ENCODE measurements around the gene BCAS3. TPM values are rescaled to one million over a fixed set of nuclear protein-coding genes. Genes with fewer than 3 reads are reported as not detected.

Gene BCAS3
- total RNA-seq, 2 experiments from 2014 or later, result 13.7 to 25.8 TPM

DNA sequence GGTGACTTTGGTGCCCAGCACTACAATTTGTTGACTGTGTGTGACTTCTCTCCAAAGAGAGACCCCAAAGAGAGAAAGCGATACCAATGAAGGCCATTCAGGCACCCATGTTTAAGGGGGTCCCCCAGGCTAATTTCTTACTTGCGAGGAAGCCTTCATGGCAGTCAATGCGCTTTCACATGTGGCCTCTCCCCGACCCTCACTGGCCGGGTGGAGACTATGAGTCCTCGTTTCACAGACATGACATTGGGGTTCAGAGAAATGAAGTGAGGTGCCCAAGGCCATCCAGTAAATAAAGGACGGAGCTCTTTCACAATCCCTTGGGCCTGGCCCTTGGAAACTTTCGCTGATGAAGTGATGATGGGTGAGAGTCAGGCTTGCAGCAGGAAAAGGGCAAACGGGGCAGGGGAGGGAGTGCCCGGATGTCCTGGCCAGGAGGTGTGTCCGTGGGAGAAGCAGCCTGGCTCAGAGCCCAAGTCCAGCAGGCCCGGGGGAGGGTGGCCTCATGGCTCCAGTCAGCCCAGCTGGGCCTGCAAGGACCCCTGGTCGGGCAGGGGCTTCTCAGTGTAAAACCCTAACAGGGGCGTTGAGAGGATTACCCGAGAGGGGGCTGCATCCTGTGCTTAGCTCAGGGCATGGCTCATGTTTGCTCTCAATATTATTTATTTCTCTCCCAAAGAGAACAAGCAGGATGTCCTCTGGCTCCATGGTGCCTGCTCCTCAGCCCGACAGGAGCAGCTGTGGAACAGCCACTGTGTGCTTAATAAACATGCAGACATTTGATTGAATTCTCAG is 736.7 kb downstream of the BCAS3 start:
- no peak overlapping the region for H3K27ac Mint-ChIP-seq
- DNase-seq (peak; percentile 37), ATAC-seq (no peak)
- peaks cover 12% of the 10 kb centered on the region for H3K4me1 Mint-ChIP-seq
- H3K9me3 Mint-ChIP-seq (ENCODE audit: low read depth), result no peaks in the 10 kb centered on the region
- CTCF ChIA-PET, result interaction anchor here (0.7 to 2.3 kb wide), 4 partner anchors 13 to 695 kb away, joined by 3 to 12 read pairs (median 4); no protein-coding TSS in a partner anchor
- H3K4me3 Mint-ChIP-seq, result no peak overlapping the region
- peaks cover 2% of the 10 kb centered on the region for H3K36me3 Mint-ChIP-seq
- H3K27me3 Mint-ChIP-seq, result peaks cover 34% of the 10 kb centered on the region

- H3K36me3 Mint-ChIP-seq, result peaks cover 2% of the 10 kb centered on the region
- peaks cover 10% of the 10 kb centered on the region for H3K4me1 Mint-ChIP-seq
- H3K9me3 Mint-ChIP-seq (ENCODE audit: low read depth), result no peaks in the 10 kb centered on the region
- H3K4me3 Mint-ChIP-seq, result no peak overlapping the region
- DNase-seq, result peak; percentile 25
- ATAC-seq, result no peak
- H3K27ac Mint-ChIP-seq, result no peak overlapping the region
- CTCF ChIA-PET, result no interaction called here
- H3K27me3 Mint-ChIP-seq, result peaks cover 34% of the 10 kb centered on the region
Observed at GRCh38 chr17:61414936-61415251, 737.2 kb downstream of the BCAS3 start.

DNA sequence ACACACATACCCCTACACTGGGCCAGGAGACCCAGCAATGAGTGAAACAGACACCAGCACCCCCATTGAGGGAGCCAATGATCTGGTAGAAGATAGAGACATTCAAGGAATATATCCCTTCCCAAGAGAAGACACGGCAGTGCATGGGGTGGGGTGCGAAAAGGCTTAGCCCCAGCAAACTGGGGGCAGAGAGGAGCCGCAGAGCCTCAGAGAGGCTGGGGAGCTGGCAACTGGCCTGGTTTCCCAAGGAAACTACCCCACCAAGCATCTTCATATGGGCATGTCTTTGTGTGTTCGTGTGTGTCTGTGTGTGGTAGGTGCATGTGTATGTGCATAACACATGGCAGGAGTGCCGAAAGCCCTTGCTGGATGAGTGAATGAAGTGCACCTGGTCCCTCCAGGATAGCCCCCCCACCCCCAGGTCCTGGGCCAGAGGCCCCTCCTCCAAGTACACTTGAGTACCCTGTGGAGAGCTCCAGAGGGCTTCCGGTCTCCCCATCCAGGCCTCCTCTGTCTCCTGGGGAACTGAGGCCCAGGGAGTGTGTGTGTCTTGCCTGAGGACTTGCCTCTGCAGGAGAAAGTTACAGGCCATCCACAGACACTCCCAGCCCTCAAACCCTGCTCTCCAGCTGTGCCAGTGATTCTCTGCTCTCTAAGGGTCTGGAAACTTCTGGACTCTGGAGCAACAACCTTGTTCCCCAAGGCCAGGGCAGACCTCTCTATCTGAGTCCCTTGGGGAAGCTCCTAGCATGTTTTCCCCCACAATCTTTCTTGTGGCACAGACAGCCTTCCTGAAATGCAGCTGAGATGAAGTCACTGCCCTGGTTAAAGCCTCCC is 737.9 kb downstream of the BCAS3 start:
- ATAC-seq (no peak), DNase-seq (peak; percentile 36)
- H3K36me3 Mint-ChIP-seq, result peaks cover 2% of the 10 kb centered on the region
- no peaks in the 10 kb centered on the region for H3K9me3 Mint-ChIP-seq (ENCODE audit: low read depth)
- H3K4me3 Mint-ChIP-seq, result no peak overlapping the region
- CTCF ChIA-PET, result interaction anchor here (0.6 to 0.9 kb wide), 3 partner anchors 46 to 190 kb away, joined by 3 read pairs; no protein-coding TSS in a partner anchor
- H3K27ac Mint-ChIP-seq, result no peak overlapping the region
- peaks cover 4% of the 10 kb centered on the region for H3K4me1 Mint-ChIP-seq
- H3K27me3 Mint-ChIP-seq, result peaks cover 32% of the 10 kb centered on the region

GRCh38 chr17:61416211-61416539 is 738.5 kb downstream of the BCAS3 start:
- DNase-seq (peak; percentile 37), ATAC-seq (no peak)
- no peak overlapping the region for H3K27ac Mint-ChIP-seq
- H3K4me3 Mint-ChIP-seq, result no peak overlapping the region
- peaks cover 3% of the 10 kb centered on the region for H3K4me1 Mint-ChIP-seq
- peaks cover 36% of the 10 kb centered on the region for H3K27me3 Mint-ChIP-seq
- CTCF ChIA-PET, result interaction anchor here (0.6 to 0.9 kb wide), 3 partner anchors 46 to 189 kb away, joined by 3 read pairs; no protein-coding TSS in a partner anchor
- H3K9me3 Mint-ChIP-seq (ENCODE audit: low read depth), result no peaks in the 10 kb centered on the region
- peaks cover 2% of the 10 kb centered on the region for H3K36me3 Mint-ChIP-seq

DNA sequence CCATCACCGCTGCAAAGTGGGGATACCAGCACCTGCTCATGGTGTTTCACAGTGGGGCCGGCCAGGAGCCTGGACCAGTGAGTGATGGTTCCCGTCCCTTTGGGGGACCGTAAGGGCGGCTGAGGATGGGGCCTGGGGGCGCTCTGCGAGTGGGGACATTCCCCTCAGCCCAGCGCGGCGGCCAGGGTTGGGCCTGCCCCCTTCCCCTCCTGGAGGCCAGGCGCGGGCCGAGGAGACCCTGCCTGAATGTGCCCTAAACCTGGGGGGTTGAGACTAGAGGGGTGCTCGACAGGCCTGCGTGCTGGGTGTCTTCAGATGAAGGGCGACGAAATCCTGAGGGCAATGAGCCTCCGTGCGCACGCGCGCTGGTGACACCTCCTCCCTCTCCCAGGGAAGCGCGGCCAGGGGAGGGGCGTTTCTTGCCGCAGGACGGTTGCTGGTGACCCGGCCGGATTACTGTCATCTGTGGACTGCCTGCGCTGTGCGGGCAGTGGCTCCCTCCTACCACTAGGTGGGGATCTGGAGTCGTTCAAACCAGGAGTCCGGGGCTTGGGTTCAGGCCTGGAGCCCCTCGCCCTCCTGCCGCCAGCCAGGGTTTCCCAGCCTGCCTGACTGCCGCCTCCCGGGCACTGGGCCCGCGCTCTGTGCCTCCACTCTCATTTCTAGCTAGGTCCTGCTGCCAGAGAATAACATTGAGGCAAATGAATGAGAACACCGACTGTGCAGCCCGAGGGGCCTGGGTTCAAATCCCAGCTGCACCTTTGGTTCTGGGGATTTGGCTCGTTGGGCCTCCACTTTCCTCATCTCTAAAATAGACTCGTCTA is 739.1 kb downstream of the BCAS3 start:
- Mint-ChIP-seq H3K9me3 (ENCODE audit: low read depth) (no peaks in the 10 kb centered on the region), H3K36me3 (peaks cover 2% of the 10 kb centered on the region), H3K27me3 (peaks cover 42% of the 10 kb centered on the region), H3K4me1 (no peaks in the 10 kb centered on the region), H3K27ac (no peak overlapping the region), H3K4me3 (no peak overlapping the region)
- CTCF ChIA-PET, result interaction anchor here (0.9 to 1.1 kb wide), 4 partner anchors 33 to 135 kb away, joined by 3 to 6 read pairs (median 3); no protein-coding TSS in a partner anchor
- ATAC-seq (peak; percentile 60), DNase-seq (peak; percentile 76)

GRCh38 chr17:61418449-61418848 is 740.8 kb downstream of the BCAS3 start:
- H3K27me3 Mint-ChIP-seq, result peaks cover 50% of the 10 kb centered on the region
- H3K4me3 Mint-ChIP-seq, result no peak overlapping the region
- DNase-seq (no peak), ATAC-seq (no peak)
- H3K36me3 Mint-ChIP-seq, result peaks cover 1% of the 10 kb centered on the region
- H3K27ac Mint-ChIP-seq, result no peak overlapping the region
- CTCF ChIA-PET, result no interaction called here
- no peaks in the 10 kb centered on the region for H3K4me1 Mint-ChIP-seq
- H3K9me3 Mint-ChIP-seq (ENCODE audit: low read depth), result no peaks in the 10 kb centered on the region

GRCh38 chr17:61419496-61420046 is 741.9 kb downstream of the BCAS3 start:
- ATAC-seq, result no peak
- no peaks in the 10 kb centered on the region for H3K9me3 Mint-ChIP-seq (ENCODE audit: low read depth)
- no peak overlapping the region for H3K4me3 Mint-ChIP-seq
- no peaks in the 10 kb centered on the region for H3K4me1 Mint-ChIP-seq
- CTCF ChIA-PET, result interaction anchor here (1.4 to 2.8 kb wide), 2 partner anchors 8 to 126 kb away, joined by 3 to 10 read pairs; no protein-coding TSS in a partner anchor
- H3K27ac Mint-ChIP-seq, result no peak overlapping the region
- no peaks in the 10 kb centered on the region for H3K36me3 Mint-ChIP-seq
- H3K27me3 Mint-ChIP-seq, result peaks cover 53% of the 10 kb centered on the region
- DNase-seq, result peak; percentile 26

GRCh38 chr17:61420052-61420451 is 742.4 kb downstream of the BCAS3 start:
- no peak for DNase-seq
- H3K4me3 Mint-ChIP-seq, result no peak overlapping the region
- H3K27me3 Mint-ChIP-seq, result peaks cover 53% of the 10 kb centered on the region
- ATAC-seq, result no peak
- H3K36me3 Mint-ChIP-seq, result no peaks in the 10 kb centered on the region
- H3K4me1 Mint-ChIP-seq, result no peaks in the 10 kb centered on the region
- H3K27ac Mint-ChIP-seq, result no peak overlapping the region
- CTCF ChIA-PET, result interaction anchor here (1.3 to 2.8 kb wide), 3 partner anchors 8 to 126 kb away, joined by 3 to 10 read pairs (median 3); no protein-coding TSS in a partner anchor
- no peaks in the 10 kb centered on the region for H3K9me3 Mint-ChIP-seq (ENCODE audit: low read depth)

DNA sequence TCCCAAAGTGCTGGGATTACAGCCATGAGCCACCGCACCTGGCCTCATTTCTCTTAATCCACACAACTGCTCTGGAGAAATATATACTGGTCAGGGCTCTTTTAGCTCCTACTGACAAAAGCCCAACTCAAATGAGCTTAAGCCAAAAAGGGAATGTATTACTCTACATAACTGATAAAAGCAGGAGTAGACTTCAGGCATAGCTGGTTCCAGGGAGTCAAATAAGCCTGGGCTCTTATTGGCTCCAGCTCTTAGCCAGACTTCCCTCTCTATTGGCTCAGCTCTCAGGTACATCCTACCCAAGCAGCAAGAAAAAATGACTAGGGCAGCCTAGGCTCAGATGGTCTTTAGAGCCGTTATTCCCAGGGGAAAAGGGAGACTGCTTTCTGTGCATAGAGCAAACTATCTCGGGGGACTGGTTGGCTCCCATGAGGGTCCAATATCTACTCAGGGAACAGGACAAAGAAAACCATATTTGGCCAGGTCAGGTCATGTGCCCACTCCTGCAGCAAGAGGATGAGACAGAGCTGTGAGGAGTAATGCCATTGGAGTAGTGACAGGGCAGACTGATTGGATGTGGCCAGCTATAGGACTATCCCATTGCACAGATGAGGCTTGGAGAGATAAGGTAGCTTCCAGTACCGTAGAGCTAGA is 743.2 kb downstream of the BCAS3 start:
- no peak for ATAC-seq
- Mint-ChIP-seq H3K36me3 (no peaks in the 10 kb centered on the region), H3K4me3 (no peak overlapping the region), H3K9me3 (ENCODE audit: low read depth) (no peaks in the 10 kb centered on the region), H3K4me1 (no peaks in the 10 kb centered on the region), H3K27me3 (peaks cover 57% of the 10 kb centered on the region), H3K27ac (no peak overlapping the region)
- CTCF ChIA-PET, result interaction anchor here (1.3 to 2.8 kb wide), 3 partner anchors 9 to 125 kb away, joined by 3 to 10 read pairs (median 3); no protein-coding TSS in a partner anchor
- no peak for DNase-seq

GRCh38 chr17:61421460-61421859 is 743.8 kb downstream of the BCAS3 start:
- ATAC-seq (no peak), DNase-seq (peak; percentile 26)
- H3K4me1 Mint-ChIP-seq, result no peaks in the 10 kb centered on the region
- no peaks in the 10 kb centered on the region for H3K9me3 Mint-ChIP-seq (ENCODE audit: low read depth)
- peaks cover 61% of the 10 kb centered on the region for H3K27me3 Mint-ChIP-seq
- H3K27ac Mint-ChIP-seq, result no peak overlapping the region
- H3K36me3 Mint-ChIP-seq, result no peaks in the 10 kb centered on the region
- CTCF ChIA-PET, result interaction anchor here (1.3 to 2.8 kb wide), 2 partner anchors 10 to 28 kb away, joined by 3 to 10 read pairs; no protein-coding TSS in a partner anchor
- H3K4me3 Mint-ChIP-seq, result no peak overlapping the region

DNA sequence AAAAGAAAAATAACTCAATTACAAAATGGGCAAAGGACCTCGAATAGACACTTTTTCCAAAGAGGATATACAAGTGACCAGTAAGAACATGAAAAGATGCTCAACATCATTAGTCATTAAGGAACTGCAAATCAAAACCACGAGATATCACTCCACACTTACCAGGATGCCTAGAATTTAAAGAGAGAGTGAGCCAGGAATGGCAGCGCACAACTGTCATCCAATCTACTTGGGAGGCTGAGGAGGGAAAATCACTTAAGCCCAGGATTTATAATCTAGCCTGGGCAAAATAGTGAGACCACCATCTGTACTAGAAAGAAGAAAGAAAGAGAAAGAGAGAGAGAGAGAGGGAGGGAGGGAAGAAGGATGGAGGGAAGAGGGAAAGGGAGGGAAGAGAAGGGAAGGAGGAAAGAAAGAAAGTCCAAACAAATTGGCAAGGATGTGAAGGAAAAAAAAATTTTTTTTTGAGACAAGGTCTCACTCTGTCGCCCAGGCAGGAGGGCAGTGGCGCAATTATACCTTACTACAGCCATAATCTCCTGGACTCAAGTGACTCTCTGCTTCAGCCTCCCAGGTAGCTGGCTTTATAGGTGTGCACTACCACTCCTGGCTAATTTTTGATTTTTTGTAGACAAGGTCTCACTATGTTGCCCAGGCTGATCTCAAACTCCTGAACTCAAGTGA is 744.6 kb downstream of the BCAS3 start:
- peak; percentile 26 for DNase-seq
- CTCF ChIA-PET, result interaction anchor here (0.6 to 2.8 kb wide), 2 partner anchors 11 to 164 kb away, joined by 3 to 10 read pairs; no protein-coding TSS in a partner anchor
- H3K9me3 Mint-ChIP-seq (ENCODE audit: low read depth), result no peaks in the 10 kb centered on the region
- H3K27me3 Mint-ChIP-seq, result peaks cover 58% of the 10 kb centered on the region
- H3K4me1 Mint-ChIP-seq, result no peaks in the 10 kb centered on the region
- no peak overlapping the region for H3K4me3 Mint-ChIP-seq
- no peak for ATAC-seq
- no peak overlapping the region for H3K27ac Mint-ChIP-seq
- no peaks in the 10 kb centered on the region for H3K36me3 Mint-ChIP-seq

- no peak for ATAC-seq
- H3K9me3 Mint-ChIP-seq (ENCODE audit: low read depth), result no peaks in the 10 kb centered on the region
- H3K4me3 Mint-ChIP-seq, result no peak overlapping the region
- no peak overlapping the region for H3K27ac Mint-ChIP-seq
- H3K27me3 Mint-ChIP-seq, result peaks cover 62% of the 10 kb centered on the region
- no peaks in the 10 kb centered on the region for H3K36me3 Mint-ChIP-seq
- H3K4me1 Mint-ChIP-seq, result no peaks in the 10 kb centered on the region
- CTCF ChIA-PET, result interaction anchor here (0.6 kb wide), 1 partner anchor 163 kb away, joined by 3 read pairs; no protein-coding TSS in a partner anchor
- no peak for DNase-seq
Observed at GRCh38 chr17:61422869-61423268, 745.2 kb downstream of the BCAS3 start.

All from activated CD8-positive, alpha-beta memory T cell treated with anti-CD3 and anti-CD28 coated beads, Interleukin-2, amount 10 ng/mL, durations not matched to agents 7 days and 5 days (primary cell).